Endothelial cell of umbilical vein (primary cell): ENCODE results near the gene RASGEF1C. TPM values are rescaled to one million over a fixed set of nuclear protein-coding genes. Genes with fewer than 3 reads are reported as not detected.

Experiments used
- BruUV-seq: library from RNA; stranded (reverse); fragments of 400-500 nt; replicated peaks from 2 replicates; lab custom pipeline; 2021; lab: Mats Ljungman, UMichigan
- CTCF ChIA-PET: fragments of 300-600, 350-600 bp; sonication (Branson Sonifier 250); formaldehyde crosslinking; loops from one replicate; lab custom pipeline; 2021; ENCODE audit warnings: antibody characterized with exemption, inconsistent platforms; lab: Charles Lee
- POLR2A ChIA-PET: fragments of 300-600, 350-600 bp; sonication (Branson Sonifier 250); formaldehyde crosslinking; loops from one replicate; lab custom pipeline; 2021; ENCODE audit warnings: antibody characterized with exemption, inconsistent platforms; lab: Charles Lee
- DNase-seq: peaks from one replicate; pipeline ENCODE4 v3.0.0-alpha.2; 2011; ENCODE audit warnings: low read depth, low spot score
- FAIRE-seq: peaks from 2 replicates; lab custom pipeline; 2011; peaks lifted over from hg19 to GRCh38; lab: Jason Lieb, UNC
- H2AFZ ChIP-seq: 2 replicates; pipeline ENCODE4 v1.6.0; 2012; ENCODE audit warnings: low read depth, low read length, control low read depth, inconsistent platforms
- H3K27ac ChIP-seq: 2 replicates; pipeline ENCODE4 v1.5.1; 2011; ENCODE audit warnings: low read depth, mild to moderate bottlenecking, control low read depth, low read length, moderate library complexity; ENCODE audit not compliant: insufficient read depth
- H3K27me3 ChIP-seq, 2 experiments: 2 replicates each; pipeline versions ENCODE4 v1.6.0 to v1.6.1; 2011; ENCODE audit warnings: low read length in 2 of 2, mixed read lengths in 1 of 2; ENCODE audit not compliant: control insufficient read depth in 2 of 2, insufficient read depth in 2 of 2
- H3K36me3 ChIP-seq, 2 experiments: 2 replicates in 1 of 2; 3 replicates in 1 of 2; pipeline ENCODE4 v1.5.1; 2011; ENCODE audit warnings: low read length in 2 of 2, mild to moderate bottlenecking in 1 of 2, moderate library complexity in 1 of 2; ENCODE audit not compliant: control insufficient read depth in 2 of 2, insufficient read depth in 2 of 2; ENCODE audit errors: extremely low read depth in 1 of 2
- H3K4me1 ChIP-seq: 3 replicates; pipeline ENCODE4 v1.5.1; 2011; ENCODE audit warnings: mild to moderate bottlenecking, low read length; ENCODE audit not compliant: control insufficient read depth, insufficient read depth; ENCODE audit errors: extremely low read depth
- H3K4me2 ChIP-seq: 2 replicates; pipeline ENCODE4 v1.6.1; 2011; ENCODE audit warnings: low read length, control low read depth, mixed read lengths; ENCODE audit not compliant: insufficient read depth
- H3K4me3 ChIP-seq, 3 experiments: fragments of 200-600 bp in 1 of 3; sonication (generic), shearing (Covaris generic) in 1 of 3; replicated peaks in 1 of 3; 2 replicates each; pipeline ENCODE4 v1.5.1; 2011 to 2016; ENCODE audit warnings: control low read depth in 3 of 3, low read length in 3 of 3, mild to moderate bottlenecking in 2 of 3, inconsistent platforms in 1 of 3, low read depth in 1 of 3, moderate library complexity in 1 of 3; ENCODE audit not compliant: insufficient read depth in 1 of 3
- H3K79me2 ChIP-seq: 2 replicates; pipeline ENCODE4 v1.6.0; 2012; ENCODE audit warnings: low read length, inconsistent platforms; ENCODE audit not compliant: control insufficient read depth, insufficient read depth
- H3K9ac ChIP-seq: replicated peaks from 2 replicates; pipeline ENCODE3; 2011; ENCODE audit warnings: low read length, control low read depth; ENCODE audit not compliant: insufficient read depth; ENCODE audit errors: extremely low read depth
- H3K9me1 ChIP-seq: replicated peaks from 3 replicates; pipeline ENCODE4 v1.6.0; 2011; ENCODE audit warnings: mild to moderate bottlenecking, low read length; ENCODE audit not compliant: control insufficient read depth, insufficient read depth; ENCODE audit errors: extremely low read depth
- H3K9me3 ChIP-seq: replicated peaks from 2 replicates; pipeline ENCODE4 v1.5.1; 2012; ENCODE audit warnings: low read length, inconsistent platforms; ENCODE audit not compliant: control insufficient read depth, insufficient read depth
- H4K20me1 ChIP-seq: replicated peaks from 2 replicates; pipeline ENCODE3; 2011; ENCODE audit warnings: mild to moderate bottlenecking, low read length; ENCODE audit not compliant: control insufficient read depth, insufficient read depth; ENCODE audit errors: extremely low read depth
- CTCF ChIP-seq, 2 donors: IDR thresholded peaks; 1 replicate in 1 of 2; 2 replicates in 1 of 2; pipeline ENCODE4 v1.5.1; 2011; ENCODE audit warnings: low read length in 2 of 2, mild to moderate bottlenecking in 2 of 2, moderate library complexity in 2 of 2, control low read depth in 1 of 2, inconsistent platforms in 1 of 2, low read depth in 1 of 2; ENCODE audit not compliant: insufficient read depth in 1 of 2; ENCODE audit errors: extremely low read depth in 1 of 2
- EZH2 ChIP-seq: IDR thresholded peaks from 2 replicates; pipeline ENCODE4 v1.6.1; 2012; ENCODE audit warnings: borderline replicate concordance, low read depth, mild to moderate bottlenecking, moderate library complexity, low read length, inconsistent platforms; ENCODE audit not compliant: severe bottlenecking
- FOS ChIP-seq: IDR thresholded peaks from 2 replicates; pipeline ENCODE4 v1.6.1; 2011; ENCODE audit warnings: mild to moderate bottlenecking, low read length, moderate library complexity, borderline replicate concordance; ENCODE audit not compliant: insufficient read depth
- GATA2 ChIP-seq: IDR thresholded peaks from 2 replicates; pipeline ENCODE4 v1.7.0; 2011; ENCODE audit warnings: low read depth, mild to moderate bottlenecking, moderate library complexity, mixed read lengths, low read length; ENCODE audit not compliant: insufficient read length, insufficient read depth
- JUN ChIP-seq: IDR thresholded peaks from 2 replicates; pipeline ENCODE4 v1.6.1; 2011; ENCODE audit warnings: borderline replicate concordance, low read depth; ENCODE audit not compliant: insufficient read length, insufficient read depth
- MAX ChIP-seq: IDR thresholded peaks from 2 replicates; pipeline ENCODE4 v1.6.1; 2011; ENCODE audit not compliant: insufficient read depth, insufficient read length
- MYC ChIP-seq: IDR thresholded peaks from one replicate; pipeline ENCODE4 v1.6.1; 2011; ENCODE audit warnings: mild to moderate bottlenecking, low read depth, low read length
- POLR2A ChIP-seq: IDR thresholded peaks from 2 replicates; pipeline ENCODE4 v1.6.1; 2012; ENCODE audit warnings: low read depth, mild to moderate bottlenecking, control low read depth, low read length
- POLR2AphosphoS5 ChIP-seq: IDR thresholded peaks from 2 replicates; pipeline ENCODE4 v1.6.1; 2012; ENCODE audit warnings: low read depth, mild to moderate bottlenecking, control low read depth, low read length, moderate library complexity; ENCODE audit not compliant: insufficient read depth
- dilution Hi-C: fragments of 300-500 bp; cut with MboI; formaldehyde crosslinking; loops from one replicate; pipeline ENCODE4 v1.15.0; 2019; ENCODE audit warnings: low sequenced_read_pairs; ENCODE audit not compliant: extremely low pct_ligation_motif_present
- intact Hi-C: fragments of 100-400 bp; cut with micrococcal nuclease; formaldehyde crosslinking; loops from one replicate; pipeline ENCODE4 v1.10.0; 2022
- polyA plus RNA-seq, 4 experiments: library from polyadenylated mRNA; depleted of rRNA in 3 of 4; stranded (reverse) in 3 of 4; unstranded in 1 of 4; fragments of >200 nt; gene quantifications; 2 replicates each; pipeline versions ENCODE4 v1.2.1 to v1.2.3, GENCODE V29; 2011 to 2012; ENCODE audit warnings: missing spikeins in 1 of 4
- total RNA-seq: library from RNA; stranded (reverse); gene quantifications from 2 replicates; pipeline ENCODE4 v1.2.3, GENCODE V29; 2021

Gene RASGEF1C
- total and polyA plus RNA-seq, 2 donors (not counting 3 experiments of a cell fraction or from before 2014, with no cell fraction given) = not detected

- intact Hi-C loops = no loop called here
- BruUV-seq = no TSS peak
- Histone ChIP-seq H3K9ac (no peak overlapping the region), H3K79me2 (no peaks in the 10 kb centered on the region), H3K27me3 (no peaks in the 10 kb centered on the region), H3K9me1 (no peaks in the 10 kb centered on the region), H2AFZ (no peak overlapping the region), H3K4me2 (no peak overlapping the region), H3K4me3 (no peak overlapping the region), H3K4me1 (no peaks in the 10 kb centered on the region), H4K20me1 (no peaks in the 10 kb centered on the region), H3K36me3 (no peaks in the 10 kb centered on the region), H3K9me3 (no peaks in the 10 kb centered on the region), H3K27ac (no peak overlapping the region)
- POLR2A ChIA-PET = no interaction called here
- TF ChIP-seq FOS = no peak
- no peak for TF ChIP-seq MAX
- TF ChIP-seq EZH2 = no peak
- TF ChIP-seq JUN = no peak
- no peak for TF ChIP-seq MYC
- TF ChIP-seq CTCF (IDR thresholded peaks at IDR 0.05; ENCODE audit: extremely low read depth in 1 of 2, insufficient read depth in 1 of 2, low read depth in 1 of 2, low read length in 2 of 2) = no peak
- no peak for TF ChIP-seq POLR2AphosphoS5
- TF ChIP-seq GATA2 = no peak
- TF ChIP-seq POLR2A = no peak
- no peak for FAIRE-seq
- CTCF ChIA-PET = interaction anchor here (0.6 to 1.1 kb wide), 2 partner anchors 9 to 201 kb away, joined by 3 to 5 read pairs; no protein-coding TSS in a partner anchor
- dilution Hi-C loops = no loop called here
- DNase-seq = no peak
These were observed 108.2 kb downstream of the RASGEF1C start for GRCh38 chr5:180100621-180101450.
